Colonic mucosa (tissue), 4 donors: ENCODE data around the gene MIPEP. TPM values are rescaled to one million over a fixed set of nuclear protein-coding genes. Genes with fewer than 3 reads are reported as not detected.

Source experiments
- DNase-seq: peaks from one replicate; pipeline ENCODE4 v3.0.0-alpha.2; 2020
- H3K27ac ChIP-seq: fragments of 200-600 bp; one replicate; pipeline ENCODE4 v1.8.0; 2021
- H3K27me3 ChIP-seq: fragments of 200-600 bp; one replicate; pipeline ENCODE4 v1.8.0; 2021
- H3K36me3 ChIP-seq: fragments of 200-600 bp; one replicate; pipeline ENCODE4 v1.8.0; 2021
- H3K4me1 ChIP-seq: fragments of 200-600 bp; one replicate; pipeline ENCODE4 v1.8.0; 2021; ENCODE audit warnings: mild to moderate bottlenecking
- H3K4me3 ChIP-seq: fragments of 200-600 bp; one replicate; pipeline ENCODE4 v1.8.0; 2021
- H3K9ac ChIP-seq, 2 donors: one replicate each; pipeline ENCODE4 v1.7.0; 2013; ENCODE audit warnings: control low read depth in 2 of 2, low read depth in 2 of 2, low read length in 2 of 2
- H3K9me3 ChIP-seq: fragments of 200-600 bp; one replicate; pipeline ENCODE4 v1.8.0; 2021
- intact Hi-C: fragments of 100-400 bp; cut with DNase I; formaldehyde crosslinking; loops from one replicate; pipeline ENCODE4 v1.14.1; 2022
- total RNA-seq, 2 donors: library from RNA; stranded (reverse); fragmentation: NEBNext Ultra II Directional in 1 of 2; extraction: Animal tissue kit (Norgen Biotek cat#: 25700) in 1 of 2; gene quantifications; one replicate each; pipeline ENCODE4 v1.2.1, GENCODE V29; 2021
- TF ChIP-seq, protein P1 (sequence below): fragments of 200-600 bp; IDR thresholded peaks from one replicate; pipeline ENCODE4 v1.8.0; 2022; ENCODE audit warnings: antibody characterized with exemption, mild to moderate bottlenecking
- donor health status: healthy.
- donor health status: DM: no; HTN: no; CAD: no.
- donor health status: DM: no; HTN: no; CAD: no.

Gene MIPEP
- total RNA-seq, 2 donors from 2014 or later, result 25.9 to 33.0 TPM

DNA sequence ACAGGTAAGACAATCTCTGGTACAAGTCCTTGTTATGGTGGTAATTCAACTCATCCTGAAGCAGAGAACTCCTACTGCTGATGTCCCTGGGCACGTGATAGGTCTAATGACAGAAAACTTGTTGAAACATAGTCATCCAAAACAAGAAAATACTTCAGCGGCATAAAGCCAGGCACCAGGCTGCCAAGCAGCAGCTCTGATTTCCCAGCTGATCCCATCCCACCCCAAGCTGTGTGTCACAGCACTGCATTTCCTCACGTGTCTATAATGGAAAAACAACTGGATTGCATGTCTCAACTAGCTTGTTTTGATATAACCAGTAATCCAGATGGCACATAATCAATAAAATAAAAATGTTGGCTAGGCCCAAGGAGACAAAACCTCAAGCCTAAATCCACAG lies 64.8 kb downstream of the MIPEP start:
- Histone ChIP-seq H3K9me3 (no peaks in the 10 kb centered on the region), H3K27ac (no peak overlapping the region), H3K9ac (no peak overlapping the region), H3K27me3 (no peaks in the 10 kb centered on the region), H3K4me3 (no peak overlapping the region), H3K4me1 (no peaks in the 10 kb centered on the region), H3K36me3 (no peaks in the 10 kb centered on the region)
- intact Hi-C loops, result no loop called here
- TF ChIP-seq, protein P1, sequence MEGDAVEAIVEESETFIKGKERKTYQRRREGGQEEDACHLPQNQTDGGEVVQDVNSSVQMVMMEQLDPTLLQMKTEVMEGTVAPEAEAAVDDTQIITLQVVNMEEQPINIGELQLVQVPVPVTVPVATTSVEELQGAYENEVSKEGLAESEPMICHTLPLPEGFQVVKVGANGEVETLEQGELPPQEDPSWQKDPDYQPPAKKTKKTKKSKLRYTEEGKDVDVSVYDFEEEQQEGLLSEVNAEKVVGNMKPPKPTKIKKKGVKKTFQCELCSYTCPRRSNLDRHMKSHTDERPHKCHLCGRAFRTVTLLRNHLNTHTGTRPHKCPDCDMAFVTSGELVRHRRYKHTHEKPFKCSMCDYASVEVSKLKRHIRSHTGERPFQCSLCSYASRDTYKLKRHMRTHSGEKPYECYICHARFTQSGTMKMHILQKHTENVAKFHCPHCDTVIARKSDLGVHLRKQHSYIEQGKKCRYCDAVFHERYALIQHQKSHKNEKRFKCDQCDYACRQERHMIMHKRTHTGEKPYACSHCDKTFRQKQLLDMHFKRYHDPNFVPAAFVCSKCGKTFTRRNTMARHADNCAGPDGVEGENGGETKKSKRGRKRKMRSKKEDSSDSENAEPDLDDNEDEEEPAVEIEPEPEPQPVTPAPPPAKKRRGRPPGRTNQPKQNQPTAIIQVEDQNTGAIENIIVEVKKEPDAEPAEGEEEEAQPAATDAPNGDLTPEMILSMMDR, result no peak
- DNase-seq, result no peak

DNA sequence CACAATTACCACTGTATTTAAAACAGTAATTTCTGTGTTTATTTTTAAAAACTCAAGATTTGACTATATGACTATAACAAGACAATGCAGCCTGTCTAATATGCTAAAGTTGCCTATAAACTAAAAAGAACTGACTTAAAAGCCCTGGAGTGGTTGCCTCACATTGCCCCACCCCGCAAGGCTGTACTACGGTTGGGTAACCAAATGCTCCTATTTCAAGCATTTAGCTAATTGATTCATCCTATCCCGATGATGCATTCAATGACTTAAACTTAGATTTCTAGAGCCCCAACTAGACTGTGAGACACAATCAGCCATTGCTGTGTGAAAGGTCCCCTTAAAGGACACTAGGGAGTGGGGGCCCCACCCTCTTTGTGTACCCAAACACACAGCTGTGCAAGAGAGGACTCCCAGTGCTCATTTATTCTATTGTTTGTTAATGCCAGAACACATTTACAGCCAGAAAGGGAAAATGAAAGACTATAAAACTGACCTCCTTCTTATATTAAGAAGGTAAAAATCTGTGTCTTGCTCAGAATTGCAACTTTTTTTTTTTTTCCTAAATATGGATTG lies 66.9 kb downstream of the MIPEP start:
- TF ChIP-seq, protein P1, result no peak
- Histone ChIP-seq H3K9ac (no peak overlapping the region), H3K27ac (no peak overlapping the region), H3K4me1 (no peaks in the 10 kb centered on the region), H3K4me3 (no peak overlapping the region), H3K9me3 (no peaks in the 10 kb centered on the region), H3K27me3 (no peaks in the 10 kb centered on the region), H3K36me3 (no peaks in the 10 kb centered on the region)
- DNase-seq, result no peak
- intact Hi-C loops, result no loop called here

DNA sequence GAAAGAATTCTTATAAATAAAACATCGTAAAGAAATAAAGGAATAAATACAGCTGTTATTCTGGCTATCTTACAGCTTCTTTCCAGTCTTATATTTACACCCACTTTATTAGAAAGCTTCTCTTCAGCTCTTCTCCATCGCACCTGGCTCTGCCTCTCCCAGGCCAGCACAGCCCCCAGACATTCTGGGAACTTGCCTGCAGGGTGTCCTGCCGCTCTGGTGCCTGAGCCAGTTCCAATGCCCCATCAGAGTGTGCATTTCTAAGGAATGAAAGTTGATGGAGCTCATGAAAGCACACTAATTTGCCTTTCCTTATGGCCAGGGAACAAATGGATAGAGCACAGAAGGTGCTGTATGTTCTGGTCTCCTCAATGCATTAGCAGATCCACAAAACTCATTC lies 68.7 kb downstream of the MIPEP start:
- Histone ChIP-seq H3K4me3 (no peak overlapping the region), H3K27me3 (no peaks in the 10 kb centered on the region), H3K9me3 (no peaks in the 10 kb centered on the region), H3K36me3 (no peaks in the 10 kb centered on the region), H3K27ac (no peak overlapping the region), H3K9ac (no peak overlapping the region), H3K4me1 (no peaks in the 10 kb centered on the region)
- DNase-seq, result no peak
- intact Hi-C loops, result no loop called here
- TF ChIP-seq, protein P1, result no peak

DNA sequence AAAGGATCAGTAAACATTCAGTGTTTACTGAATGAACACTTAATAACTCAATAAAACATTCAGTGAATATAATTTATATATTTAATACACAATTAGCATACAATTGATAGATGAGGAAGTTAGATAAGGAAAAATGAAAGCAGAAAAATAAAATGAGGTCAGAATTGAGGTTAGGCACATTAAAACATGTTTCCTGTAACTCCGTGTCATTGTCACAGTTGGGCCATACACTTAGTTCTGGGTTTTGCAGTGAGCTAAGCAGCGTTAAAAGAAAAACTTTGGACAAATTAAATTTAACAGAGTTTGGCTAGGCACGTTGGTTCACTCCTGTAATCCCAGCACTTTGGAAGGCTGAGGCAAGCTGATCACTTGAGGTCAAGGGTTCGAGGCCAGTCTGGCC lies 71.4 kb downstream of the MIPEP start:
- TF ChIP-seq, protein P1, result no peak
- H3K4me1 ChIP-seq, result no peaks in the 10 kb centered on the region
- no peak overlapping the region for H3K27ac ChIP-seq
- H3K4me3 ChIP-seq, result no peak overlapping the region
- no peak for DNase-seq
- H3K27me3 ChIP-seq, result no peaks in the 10 kb centered on the region
- H3K9ac ChIP-seq, result no peak overlapping the region
- no peaks in the 10 kb centered on the region for H3K9me3 ChIP-seq
- H3K36me3 ChIP-seq, result no peaks in the 10 kb centered on the region
- intact Hi-C loops, result no loop called here

DNA sequence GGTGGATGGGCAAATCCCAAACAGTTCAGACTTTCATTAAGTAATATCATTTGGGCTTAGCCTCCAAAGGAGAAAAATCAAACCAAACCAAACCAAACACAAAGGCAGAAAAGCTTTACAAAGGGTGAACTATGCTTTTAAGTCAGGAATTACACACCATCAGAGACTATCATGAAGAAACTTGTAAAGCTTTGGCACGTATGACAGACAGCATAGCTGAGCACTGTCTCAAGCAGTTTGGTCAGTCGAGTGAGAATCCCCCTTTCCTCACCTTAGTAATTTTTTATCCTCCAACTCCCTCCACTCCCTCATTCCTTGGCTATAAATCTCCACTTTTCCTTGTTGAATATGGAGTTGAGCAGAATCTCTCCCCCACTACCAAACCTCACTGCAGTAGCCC lies 72.1 kb downstream of the MIPEP start:
- intact Hi-C loops, result no loop called here

More for the DNA sequence above, 72.1 kb downstream of the MIPEP start:
- Histone ChIP-seq H3K9ac (no peak overlapping the region), H3K27me3 (no peaks in the 10 kb centered on the region), H3K4me1 (no peaks in the 10 kb centered on the region), H3K27ac (no peak overlapping the region), H3K36me3 (no peaks in the 10 kb centered on the region), H3K9me3 (no peaks in the 10 kb centered on the region), H3K4me3 (no peak overlapping the region)
- no peak for DNase-seq
- TF ChIP-seq, protein P1, result no peak
